DOHH2 (cell line): ENCODE measurements around the gene FAAP100.

Source experiments
- H3F3A ChIP-seq: fragments of 200-600 bp; sonication (generic), shearing (Covaris generic); 2 replicates; pipeline ENCODE4 v1.6.0; 2016; ENCODE audit warnings: antibody characterized with exemption, mild to moderate bottlenecking; ENCODE audit not compliant: control insufficient read depth, insufficient read depth
- H3K27ac ChIP-seq: fragments of 200-600 bp; sonication (generic); 2 replicates; pipeline ENCODE4 v1.5.1; 2014; ENCODE audit warnings: low read depth, mild to moderate bottlenecking, low read length, moderate library complexity
- H3K27me3 ChIP-seq: fragments of 200-600 bp; sonication (generic); 2 replicates; pipeline ENCODE4 v1.6.1; 2014; ENCODE audit warnings: mild to moderate bottlenecking, low read length, mixed read lengths; ENCODE audit not compliant: control insufficient read depth
- H3K36me3 ChIP-seq: fragments of 200-600 bp; sonication (generic); 2 replicates; pipeline ENCODE4 v1.6.1; 2014; ENCODE audit warnings: mild to moderate bottlenecking, low read length, moderate library complexity, mixed read lengths; ENCODE audit not compliant: control insufficient read depth
- H3K4me1 ChIP-seq: fragments of 200-600 bp; sonication (generic); 2 replicates; pipeline ENCODE4 v1.6.1; 2014; ENCODE audit warnings: mild to moderate bottlenecking, low read length, mixed read lengths; ENCODE audit not compliant: control insufficient read depth
- H3K4me2 ChIP-seq: fragments of 200-600 bp; sonication (generic); 2 replicates; pipeline ENCODE4 v1.6.0; 2014; ENCODE audit warnings: mild to moderate bottlenecking, low read length, moderate library complexity
- H3K4me3 ChIP-seq: fragments of 200-600 bp; sonication (generic); 2 replicates; pipeline ENCODE4 v1.5.1; 2014; ENCODE audit warnings: mild to moderate bottlenecking, low read length, mixed read lengths
- H3K79me2 ChIP-seq: fragments of 200-600 bp; sonication (generic); 2 replicates; pipeline ENCODE4 v1.6.1; 2014; ENCODE audit warnings: mild to moderate bottlenecking, low read length, mixed read lengths; ENCODE audit not compliant: control insufficient read depth
- H3K9me2 ChIP-seq: fragments of 200-600 bp; sonication (generic); replicated peaks from 2 replicates; pipeline ENCODE4 v1.6.1; 2014; ENCODE audit warnings: mild to moderate bottlenecking, low read length, mixed read lengths; ENCODE audit not compliant: control insufficient read depth
- H3K9me3 ChIP-seq: fragments of 200-600 bp; sonication (generic); 2 replicates; pipeline ENCODE4 v1.6.1; 2014; ENCODE audit warnings: antibody characterized with exemption, low read length, mixed read lengths; ENCODE audit not compliant: control insufficient read depth, insufficient read depth
- H4K20me1 ChIP-seq: fragments of 200-600 bp; sonication (generic); 2 replicates; pipeline ENCODE4 v1.6.0; 2014; ENCODE audit warnings: low read depth, mild to moderate bottlenecking, antibody characterized with exemption, low read length, moderate library complexity; ENCODE audit not compliant: control insufficient read depth, insufficient read depth
- EZH2phosphoT487 ChIP-seq: fragments of 200-600 bp; sonication (generic); IDR thresholded peaks from 2 replicates; pipeline ENCODE4 v1.6.1; 2017; ENCODE audit warnings: borderline replicate concordance, mild to moderate bottlenecking, antibody characterized with exemption, low read length, moderate library complexity, mixed read lengths
- TF ChIP-seq, protein P1 (sequence below): fragments of 200-600 bp; sonication (generic); IDR thresholded peaks from one replicate; pipeline ENCODE4 v1.5.1; 2014; ENCODE audit warnings: antibody characterized with exemption, mild to moderate bottlenecking, low read depth, low read length; ENCODE audit not compliant: poor library complexity, severe bottlenecking

FAAP100 gene

DNA sequence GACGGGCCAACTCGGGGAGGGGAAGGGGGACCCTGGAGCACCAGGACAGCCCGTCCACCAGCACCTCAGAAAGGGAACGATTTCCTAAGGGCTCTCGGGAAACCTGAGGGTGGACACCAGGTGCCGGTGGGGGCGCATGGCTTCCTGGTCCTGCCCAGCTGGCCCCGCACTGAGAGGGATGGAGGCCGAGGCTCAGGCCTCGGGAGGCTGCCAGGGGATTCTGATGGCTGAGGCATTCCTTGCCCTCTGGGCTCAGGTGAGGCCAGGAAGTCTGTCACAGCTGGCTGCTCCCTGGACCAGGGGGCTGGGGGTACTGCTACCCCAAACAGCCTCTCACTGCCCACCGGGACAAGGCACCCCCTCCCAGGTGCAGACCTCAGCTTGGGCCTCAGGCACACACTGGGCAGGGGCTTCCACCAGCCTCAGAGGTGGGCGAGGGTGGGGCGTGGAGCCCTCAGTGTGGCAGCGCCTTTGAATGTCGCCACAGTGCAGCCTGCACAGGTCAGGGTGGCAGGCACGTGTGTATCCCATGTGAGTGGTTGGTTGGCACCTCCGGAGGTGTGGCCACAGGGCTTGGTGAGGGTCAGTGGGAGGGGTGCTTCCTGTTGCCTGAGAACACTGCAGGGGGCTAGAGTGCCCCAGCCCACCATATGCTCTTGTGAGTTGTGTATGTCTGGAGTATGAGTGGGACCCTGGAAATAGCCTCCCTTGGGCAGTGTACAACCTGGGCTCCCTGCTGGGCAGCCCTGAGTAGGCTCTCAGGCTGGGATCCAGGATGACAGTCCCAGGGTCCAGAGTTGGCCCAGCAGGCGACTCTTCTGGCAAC is 27.9 kb downstream of the FAAP100 start:
- Histone ChIP-seq H3K27me3 (peaks cover 5% of the 10 kb centered on the region; the same call in 1 of the 2 replicates), H4K20me1 (no peaks in the 10 kb centered on the region), H3F3A (peaks cover 6% of the 10 kb centered on the region), H3K9me2 (no peaks in the 10 kb centered on the region), H3K79me2 (no peaks in the 10 kb centered on the region), H3K27ac (no peak overlapping the region), H3K9me3 (no peaks in the 10 kb centered on the region), H3K36me3 (no peaks in the 10 kb centered on the region), H3K4me1 (peaks cover 12% of the 10 kb centered on the region), H3K4me2 (no peak overlapping the region), H3K4me3 (no peak overlapping the region)
- no peak for TF ChIP-seq EZH2phosphoT487
- TF ChIP-seq, protein P1, sequence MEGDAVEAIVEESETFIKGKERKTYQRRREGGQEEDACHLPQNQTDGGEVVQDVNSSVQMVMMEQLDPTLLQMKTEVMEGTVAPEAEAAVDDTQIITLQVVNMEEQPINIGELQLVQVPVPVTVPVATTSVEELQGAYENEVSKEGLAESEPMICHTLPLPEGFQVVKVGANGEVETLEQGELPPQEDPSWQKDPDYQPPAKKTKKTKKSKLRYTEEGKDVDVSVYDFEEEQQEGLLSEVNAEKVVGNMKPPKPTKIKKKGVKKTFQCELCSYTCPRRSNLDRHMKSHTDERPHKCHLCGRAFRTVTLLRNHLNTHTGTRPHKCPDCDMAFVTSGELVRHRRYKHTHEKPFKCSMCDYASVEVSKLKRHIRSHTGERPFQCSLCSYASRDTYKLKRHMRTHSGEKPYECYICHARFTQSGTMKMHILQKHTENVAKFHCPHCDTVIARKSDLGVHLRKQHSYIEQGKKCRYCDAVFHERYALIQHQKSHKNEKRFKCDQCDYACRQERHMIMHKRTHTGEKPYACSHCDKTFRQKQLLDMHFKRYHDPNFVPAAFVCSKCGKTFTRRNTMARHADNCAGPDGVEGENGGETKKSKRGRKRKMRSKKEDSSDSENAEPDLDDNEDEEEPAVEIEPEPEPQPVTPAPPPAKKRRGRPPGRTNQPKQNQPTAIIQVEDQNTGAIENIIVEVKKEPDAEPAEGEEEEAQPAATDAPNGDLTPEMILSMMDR, result no peak

DNA sequence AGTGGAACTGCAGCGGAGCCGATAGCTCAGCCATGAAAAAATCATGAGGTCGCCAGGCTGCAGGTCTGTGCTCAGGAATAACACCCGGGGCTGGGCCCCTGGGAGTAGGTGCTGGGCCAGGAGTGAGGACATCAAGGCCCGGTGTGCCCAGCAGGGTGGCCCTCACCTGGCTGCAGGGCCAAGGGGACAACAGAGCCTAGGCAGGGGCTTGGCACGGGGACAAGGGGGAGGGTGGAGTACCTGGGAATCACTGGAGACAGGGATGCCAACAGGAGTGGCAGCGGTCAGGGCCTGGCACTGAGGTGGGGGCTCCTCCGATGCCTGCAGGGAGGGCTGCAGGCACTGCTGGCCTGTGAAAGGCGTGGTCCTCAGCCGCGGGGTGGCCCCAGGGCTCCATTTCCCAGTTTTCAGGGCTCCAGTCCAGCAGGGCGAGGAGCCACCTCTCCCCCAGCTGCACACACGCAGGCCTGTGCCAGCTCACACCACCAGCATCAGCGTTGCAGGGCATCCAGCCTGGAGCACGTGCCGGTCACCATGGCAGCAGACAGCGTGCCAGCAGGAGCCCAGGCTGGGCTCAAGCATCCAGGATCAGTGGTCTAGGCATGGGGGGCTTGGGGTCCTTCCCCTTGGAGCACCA is 28.6 kb downstream of the FAAP100 start:
- Histone ChIP-seq H3K4me1 (peaks cover 19% of the 10 kb centered on the region), H3K4me2 (no peak overlapping the region), H3F3A (peaks cover 9% of the 10 kb centered on the region), H3K79me2 (no peaks in the 10 kb centered on the region), H3K4me3 (no peak overlapping the region), H3K36me3 (no peaks in the 10 kb centered on the region), H3K27me3 (peaks cover 5% of the 10 kb centered on the region; the same call in 1 of the 2 replicates), H4K20me1 (no peaks in the 10 kb centered on the region), H3K9me2 (no peaks in the 10 kb centered on the region), H3K9me3 (no peaks in the 10 kb centered on the region), H3K27ac (no peak overlapping the region)
- no peak for TF ChIP-seq EZH2phosphoT487
- TF ChIP-seq, protein P1, result no peak

DNA sequence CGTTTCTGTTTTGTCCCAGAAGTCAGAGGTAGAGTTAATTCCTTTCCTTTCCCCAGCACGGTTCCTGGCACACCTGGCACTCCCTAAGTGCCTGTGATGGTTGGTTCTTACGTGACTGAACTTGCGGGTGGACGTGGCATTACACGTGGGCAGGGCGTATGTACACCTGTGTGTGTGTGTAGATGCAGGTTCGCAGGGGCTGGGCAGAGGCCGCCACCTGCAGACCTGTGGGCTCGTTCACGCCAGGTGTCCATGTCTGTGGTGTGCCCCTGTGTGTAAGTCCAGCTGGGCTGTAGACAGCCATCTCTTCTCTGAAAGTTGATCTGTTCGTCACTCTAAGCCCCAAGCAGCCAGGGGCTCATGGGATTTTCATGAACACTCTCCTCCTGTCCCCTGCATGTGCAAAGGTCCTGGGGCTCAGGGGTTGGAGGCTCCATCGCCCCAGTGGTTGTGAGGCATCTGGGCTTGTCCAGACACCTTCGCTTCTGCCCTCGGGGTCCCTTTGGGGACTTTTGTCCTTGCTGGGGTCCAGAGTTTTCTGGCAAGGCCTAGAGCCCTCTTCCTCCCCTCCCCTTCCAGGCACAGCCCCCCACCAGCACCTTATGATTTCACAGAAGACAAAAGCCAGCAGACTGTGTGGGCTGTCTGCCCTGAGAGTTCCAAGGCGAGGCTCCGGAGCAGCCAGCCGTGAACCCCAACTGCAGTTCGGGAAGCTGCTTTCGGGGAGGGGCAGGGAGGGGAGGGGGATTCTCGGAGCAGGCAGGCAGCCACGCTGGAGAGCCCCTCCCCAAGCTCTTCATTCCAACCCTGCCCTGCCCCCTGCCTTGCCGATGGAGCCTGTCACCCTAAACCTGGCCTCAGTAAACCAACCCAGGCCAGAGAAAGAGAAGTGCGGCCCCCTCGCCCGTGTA is 29.4 kb downstream of the FAAP100 start:
- no peaks in the 10 kb centered on the region for H3K9me2 ChIP-seq
- no peaks in the 10 kb centered on the region for H3K36me3 ChIP-seq
- H3K9me3 ChIP-seq, result no peaks in the 10 kb centered on the region
- no peak overlapping the region for H3K4me3 ChIP-seq
- no peaks in the 10 kb centered on the region for H4K20me1 ChIP-seq
- TF ChIP-seq, protein P1, result no peak
- no peak for TF ChIP-seq EZH2phosphoT487
- peaks cover 14% of the 10 kb centered on the region for H3F3A ChIP-seq
- peaks cover 27% of the 10 kb centered on the region for H3K4me1 ChIP-seq
- H3K27ac ChIP-seq, result no peak overlapping the region
- peaks cover 5% of the 10 kb centered on the region; the same call in 1 of the 2 replicates for H3K27me3 ChIP-seq
- H3K79me2 ChIP-seq, result peaks cover 2% of the 10 kb centered on the region; the same call in 1 of the 2 replicates
- no peak overlapping the region for H3K4me2 ChIP-seq
